Measurements from ENCODE around the gene BMP2K.
"Not testable (repeated sequence)": the region's sequence is repeated elsewhere in the genome, so short reads cannot be mapped to it uniquely, and the experiment has no call there.

The BMP2K gene

GRCh38 chr4:78824001-78824400 is 47.9 kb downstream of the BMP2K start:
- H3K27me3 ChIP-seq (ENCODE audit: control insufficient read depth in 1 of 2, insufficient read depth in 1 of 2, low read length in 2 of 2) = no peaks in the 10 kb centered on the region
- H3K4me1 ChIP-seq (ENCODE audit: control insufficient read depth, insufficient read depth, low read depth, low read length) = no peaks in the 10 kb centered on the region
- H2AFZ ChIP-seq (ENCODE audit: low read depth, low read length) = no peak overlapping the region
- H2BK12ac ChIP-seq (ENCODE audit: low read length in 2 of 2) = no peak overlapping the region
- no peak overlapping the region for H3K27ac ChIP-seq (ENCODE audit: low read length, poor library complexity, severe bottlenecking)
- no peak overlapping the region for H3K4me2 ChIP-seq (ENCODE audit: low read length, poor library complexity, severe bottlenecking)
- no peak overlapping the region for H3K18ac ChIP-seq (ENCODE audit: low read depth in 1 of 2, low read length in 2 of 2)
- H3K23ac ChIP-seq (ENCODE audit: low read length in 2 of 2) = no peak overlapping the region
- peaks cover 25% of the 10 kb centered on the region for H3K79me1 ChIP-seq (replicated peaks; ENCODE audit: low read length, poor library complexity, severe bottlenecking)
- H3K36me3 ChIP-seq (ENCODE audit: control insufficient read depth in 1 of 2, insufficient read depth in 2 of 2, low read depth in 1 of 2, low read length in 2 of 2) = peaks cover 6 to 34% of the 10 kb centered on the region in 2 experiments
- DNase-seq = no peak
- no peak overlapping the region for H3K14ac ChIP-seq (ENCODE audit: low read length in 2 of 2)
- no peak overlapping the region for H3K4ac ChIP-seq (ENCODE audit: low read depth in 1 of 2, low read length in 2 of 2)
- no peak overlapping the region for H4K8ac ChIP-seq (ENCODE audit: low read length)
- WGBS = no CpG with 5 or more reads among the region's 1 CpG
- no peak overlapping the region for H4K91ac ChIP-seq (ENCODE audit: low read length)
- no peak overlapping the region for H2AK5ac ChIP-seq (ENCODE audit: low read length, severe bottlenecking)
- no peak overlapping the region for H2BK5ac ChIP-seq (ENCODE audit: low read depth, low read length, poor library complexity, severe bottlenecking)
- no peaks in the 10 kb centered on the region for H3K9me3 ChIP-seq (ENCODE audit: control insufficient read depth, low read length)
- no peak overlapping the region for H3K4me3 ChIP-seq (ENCODE audit: insufficient read depth in 1 of 2, low read depth in 1 of 2, low read length in 2 of 2)
- no peak overlapping the region for H3K9ac ChIP-seq (ENCODE audit: low read length)
- H2BK120ac ChIP-seq (ENCODE audit: low read depth, low read length) = no peak overlapping the region
- H2BK15ac ChIP-seq (ENCODE audit: low read depth, poor library complexity, severe bottlenecking) = no peak overlapping the region

GRCh38 chr4:78827191-78827590 is 51.0 kb downstream of the BMP2K start:
- Histone ChIP-seq H4K8ac (ENCODE audit: low read length) (no peak overlapping the region), H3K36me3 (ENCODE audit: control insufficient read depth in 1 of 2, insufficient read depth in 2 of 2, low read depth in 1 of 2, low read length in 2 of 2) (peaks cover 9 to 61% of the 10 kb centered on the region in 2 experiments), H2BK15ac (ENCODE audit: low read depth, poor library complexity, severe bottlenecking) (no peak overlapping the region), H2BK12ac (ENCODE audit: low read length in 2 of 2) (no peak overlapping the region), H3K79me1 (replicated peaks; ENCODE audit: low read length, poor library complexity, severe bottlenecking) (peaks cover 25% of the 10 kb centered on the region), H3K27me3 (ENCODE audit: control insufficient read depth in 1 of 2, insufficient read depth in 1 of 2, low read length in 2 of 2) (no peaks in the 10 kb centered on the region), H3K4me2 (ENCODE audit: low read length, poor library complexity, severe bottlenecking) (no peak overlapping the region), H4K91ac (ENCODE audit: low read length) (no peak overlapping the region), H3K27ac (ENCODE audit: low read length, poor library complexity, severe bottlenecking) (no peak overlapping the region), H2BK120ac (ENCODE audit: low read depth, low read length) (no peak overlapping the region), H3K4ac (ENCODE audit: low read depth in 1 of 2, low read length in 2 of 2) (no peak overlapping the region), H3K9ac (ENCODE audit: low read length) (no peak overlapping the region), H3K23ac (ENCODE audit: low read length in 2 of 2) (no peak overlapping the region), H3K18ac (ENCODE audit: low read depth in 1 of 2, low read length in 2 of 2) (no peak overlapping the region), H2AK5ac (ENCODE audit: low read length, severe bottlenecking) (no peak overlapping the region), H3K9me3 (ENCODE audit: control insufficient read depth, low read length) (no peaks in the 10 kb centered on the region), H2BK5ac (ENCODE audit: low read depth, low read length, poor library complexity, severe bottlenecking) (no peak overlapping the region), H3K4me1 (ENCODE audit: control insufficient read depth, insufficient read depth, low read depth, low read length) (no peaks in the 10 kb centered on the region), H3K14ac (ENCODE audit: low read length in 2 of 2) (no peak overlapping the region), H2AFZ (ENCODE audit: low read depth, low read length) (no peak overlapping the region), H3K4me3 (ENCODE audit: insufficient read depth in 1 of 2, low read depth in 1 of 2, low read length in 2 of 2) (no peak overlapping the region)
- 97% methylated on average over 3 of the region's 3 CpGs for WGBS
- no peak for DNase-seq

DNA sequence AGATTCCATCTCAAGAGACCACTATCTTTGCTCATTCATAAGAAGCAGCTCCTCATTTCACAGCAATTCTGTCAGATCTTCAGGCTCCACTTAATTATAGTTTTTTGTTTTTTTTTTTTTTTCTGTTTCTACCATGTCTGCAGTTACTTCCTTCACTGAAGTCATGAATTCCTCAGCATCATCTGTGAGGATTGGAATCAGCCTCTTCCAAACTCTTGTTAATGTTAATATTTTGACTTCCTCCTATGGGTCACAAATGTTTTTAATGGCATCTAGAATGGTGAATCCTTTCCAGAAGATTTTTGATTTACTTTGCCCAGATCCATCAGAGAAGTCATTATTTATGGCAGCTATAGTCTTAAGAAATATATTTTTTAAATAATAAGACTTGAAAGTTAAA is 53.1 kb downstream of the BMP2K start:
- no peak overlapping the region for H3K4ac ChIP-seq (ENCODE audit: low read depth in 1 of 2, low read length in 2 of 2)
- H3K23ac ChIP-seq (ENCODE audit: low read length in 2 of 2) = no peak overlapping the region
- H2BK5ac ChIP-seq (ENCODE audit: low read depth, low read length, poor library complexity, severe bottlenecking) = no peak overlapping the region
- H3K4me2 ChIP-seq (ENCODE audit: low read length, poor library complexity, severe bottlenecking) = no peak overlapping the region
- no peak overlapping the region for H3K14ac ChIP-seq (ENCODE audit: low read length in 2 of 2)
- DNase-seq = no peak
- H2BK12ac ChIP-seq (ENCODE audit: low read length in 2 of 2) = no peak overlapping the region
- peaks cover 9 to 71% of the 10 kb centered on the region in 2 experiments for H3K36me3 ChIP-seq (ENCODE audit: control insufficient read depth in 1 of 2, insufficient read depth in 2 of 2, low read depth in 1 of 2, low read length in 2 of 2)
- no peak overlapping the region for H2AFZ ChIP-seq (ENCODE audit: low read depth, low read length)
- H4K8ac ChIP-seq (ENCODE audit: low read length) = no peak overlapping the region
- no peaks in the 10 kb centered on the region for H3K9me3 ChIP-seq (ENCODE audit: control insufficient read depth, low read length)
- H3K4me1 ChIP-seq (ENCODE audit: control insufficient read depth, insufficient read depth, low read depth, low read length) = no peaks in the 10 kb centered on the region
- no peak overlapping the region for H2BK120ac ChIP-seq (ENCODE audit: low read depth, low read length)
- H2AK5ac ChIP-seq (ENCODE audit: low read length, severe bottlenecking) = no peak overlapping the region
- no peak overlapping the region for H4K91ac ChIP-seq (ENCODE audit: low read length)
- no peak overlapping the region for H3K27ac ChIP-seq (ENCODE audit: low read length, poor library complexity, severe bottlenecking)
- no peak overlapping the region for H3K9ac ChIP-seq (ENCODE audit: low read length)
- no peak overlapping the region for H3K4me3 ChIP-seq (ENCODE audit: insufficient read depth in 1 of 2, low read depth in 1 of 2, low read length in 2 of 2)
- H2BK15ac ChIP-seq (ENCODE audit: low read depth, poor library complexity, severe bottlenecking) = no peak overlapping the region
- H3K18ac ChIP-seq (ENCODE audit: low read depth in 1 of 2, low read length in 2 of 2) = no peak overlapping the region
- peaks cover 23% of the 10 kb centered on the region for H3K79me1 ChIP-seq (replicated peaks; ENCODE audit: low read length, poor library complexity, severe bottlenecking)
- H3K27me3 ChIP-seq (ENCODE audit: control insufficient read depth in 1 of 2, insufficient read depth in 1 of 2, low read length in 2 of 2) = no peaks in the 10 kb centered on the region

DNA sequence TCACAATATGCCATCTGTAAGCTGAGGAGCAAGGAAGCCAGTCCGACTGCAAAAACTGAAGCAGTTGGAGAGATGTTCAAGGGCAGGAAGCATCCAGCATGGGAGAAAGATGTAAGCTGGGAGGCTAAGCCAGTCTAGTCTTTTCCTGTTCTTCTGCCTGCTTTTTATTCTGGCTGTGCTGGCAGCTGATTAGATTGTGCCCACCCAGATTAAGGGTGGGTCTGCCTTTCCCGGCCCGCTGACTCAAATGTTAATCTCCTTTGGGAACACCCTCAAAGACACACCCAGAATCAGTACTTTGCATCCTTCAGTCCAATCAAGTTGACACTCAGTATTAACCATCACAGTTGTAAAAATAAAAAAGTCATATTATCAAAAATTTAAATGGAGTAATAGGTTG is 63.5 kb downstream of the BMP2K start:
- H3K27ac ChIP-seq (ENCODE audit: low read length, poor library complexity, severe bottlenecking); H4K8ac ChIP-seq (ENCODE audit: low read length); H3K4me1 ChIP-seq (ENCODE audit: control insufficient read depth, insufficient read depth, low read depth, low read length); H3K23ac ChIP-seq (ENCODE audit: low read length in 2 of 2); H4K91ac ChIP-seq (ENCODE audit: low read length); H3K4me3 ChIP-seq (ENCODE audit: insufficient read depth in 1 of 2, low read depth in 1 of 2, low read length in 2 of 2); H2AK5ac ChIP-seq (ENCODE audit: low read length, severe bottlenecking); H2BK5ac ChIP-seq (ENCODE audit: low read depth, low read length, poor library complexity, severe bottlenecking); H3K14ac ChIP-seq (ENCODE audit: low read length in 2 of 2); H2BK15ac ChIP-seq (ENCODE audit: low read depth, poor library complexity, severe bottlenecking); H2BK12ac ChIP-seq (ENCODE audit: low read length in 2 of 2); H2AFZ ChIP-seq (ENCODE audit: low read depth, low read length); DNase-seq; H3K18ac ChIP-seq (ENCODE audit: low read depth in 1 of 2, low read length in 2 of 2); H3K4ac ChIP-seq (ENCODE audit: low read depth in 1 of 2, low read length in 2 of 2); H2BK120ac ChIP-seq (ENCODE audit: low read depth, low read length); H3K27me3 ChIP-seq (ENCODE audit: control insufficient read depth in 1 of 2, insufficient read depth in 1 of 2, low read length in 2 of 2); H3K9ac ChIP-seq (ENCODE audit: low read length); H3K4me2 ChIP-seq (ENCODE audit: low read length, poor library complexity, severe bottlenecking); H3K9me3 ChIP-seq (ENCODE audit: control insufficient read depth, low read length): not testable (repeated sequence)
- Histone ChIP-seq H3K79me1 (replicated peaks; ENCODE audit: low read length, poor library complexity, severe bottlenecking) (peaks cover 15% of the 10 kb centered on the region), H3K36me3 (ENCODE audit: control insufficient read depth in 1 of 2, insufficient read depth in 2 of 2, low read depth in 1 of 2, low read length in 2 of 2) (peaks cover 2 to 48% of the 10 kb centered on the region in 2 experiments)
- WGBS = 98% methylated on average over 3 of the region's 3 CpGs
